SU-DHL-6 (cell line): ENCODE data around the gene NLRP3.

Experiments
- EZH2phosphoT487 ChIP-seq: fragments of 200-600 bp; sonication (generic), shearing (Covaris generic); conservative IDR thresholded peaks from 2 replicates; pipeline ENCODE4 v1.6.1; 2018; ENCODE audit warnings: mild to moderate bottlenecking, antibody characterized with exemption, low read length, moderate library complexity, mixed read lengths
- TF ChIP-seq, protein P1 (sequence below): fragments of 200-600 bp; sonication (generic); IDR thresholded peaks from one replicate; pipeline ENCODE4 v1.5.1; 2017; ENCODE audit warnings: antibody characterized with exemption, mild to moderate bottlenecking, low read length, moderate library complexity; ENCODE audit not compliant: insufficient read depth, poor library complexity, severe bottlenecking

DNA sequence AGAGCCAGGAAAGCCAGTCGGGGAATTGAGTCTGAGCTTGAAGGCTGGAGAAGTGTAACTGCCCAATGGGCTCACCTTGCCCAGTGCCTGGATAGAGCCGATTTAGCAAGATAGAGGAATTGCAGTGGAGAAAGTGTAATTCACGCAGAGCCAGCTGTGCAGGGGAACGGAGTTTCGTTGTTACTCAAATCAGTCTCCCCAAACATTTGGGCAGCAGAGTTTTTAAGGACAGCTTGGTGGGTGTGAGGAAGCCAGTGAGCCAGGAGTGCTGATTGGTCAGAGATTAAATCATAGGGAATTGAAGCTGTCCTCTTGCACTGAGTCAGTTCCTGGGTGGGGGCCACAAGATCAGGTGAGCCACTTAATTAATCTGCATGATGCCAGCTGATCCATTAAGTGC lies 28.4 kb upstream of the NLRP3 start:
- TF ChIP-seq, protein P1, sequence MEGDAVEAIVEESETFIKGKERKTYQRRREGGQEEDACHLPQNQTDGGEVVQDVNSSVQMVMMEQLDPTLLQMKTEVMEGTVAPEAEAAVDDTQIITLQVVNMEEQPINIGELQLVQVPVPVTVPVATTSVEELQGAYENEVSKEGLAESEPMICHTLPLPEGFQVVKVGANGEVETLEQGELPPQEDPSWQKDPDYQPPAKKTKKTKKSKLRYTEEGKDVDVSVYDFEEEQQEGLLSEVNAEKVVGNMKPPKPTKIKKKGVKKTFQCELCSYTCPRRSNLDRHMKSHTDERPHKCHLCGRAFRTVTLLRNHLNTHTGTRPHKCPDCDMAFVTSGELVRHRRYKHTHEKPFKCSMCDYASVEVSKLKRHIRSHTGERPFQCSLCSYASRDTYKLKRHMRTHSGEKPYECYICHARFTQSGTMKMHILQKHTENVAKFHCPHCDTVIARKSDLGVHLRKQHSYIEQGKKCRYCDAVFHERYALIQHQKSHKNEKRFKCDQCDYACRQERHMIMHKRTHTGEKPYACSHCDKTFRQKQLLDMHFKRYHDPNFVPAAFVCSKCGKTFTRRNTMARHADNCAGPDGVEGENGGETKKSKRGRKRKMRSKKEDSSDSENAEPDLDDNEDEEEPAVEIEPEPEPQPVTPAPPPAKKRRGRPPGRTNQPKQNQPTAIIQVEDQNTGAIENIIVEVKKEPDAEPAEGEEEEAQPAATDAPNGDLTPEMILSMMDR = no peak
- no peak for TF ChIP-seq EZH2phosphoT487
